Stimulated activated CD4-positive, alpha-beta T cell treated with anti-CD3 and anti-CD28 coated beads, Interleukin-15, amount 100 ng/mL, for 24 hours (primary cell): ENCODE data around the gene SEC24C.
"Not testable (repeated sequence)": the region's sequence is repeated elsewhere in the genome, so short reads cannot be mapped to it uniquely, and the experiment has no call there.

Experiments used
- DNase-seq: peaks from one replicate; pipeline ENCODE4 v3.0.0-alpha.2; 2020

The SEC24C gene

DNA sequence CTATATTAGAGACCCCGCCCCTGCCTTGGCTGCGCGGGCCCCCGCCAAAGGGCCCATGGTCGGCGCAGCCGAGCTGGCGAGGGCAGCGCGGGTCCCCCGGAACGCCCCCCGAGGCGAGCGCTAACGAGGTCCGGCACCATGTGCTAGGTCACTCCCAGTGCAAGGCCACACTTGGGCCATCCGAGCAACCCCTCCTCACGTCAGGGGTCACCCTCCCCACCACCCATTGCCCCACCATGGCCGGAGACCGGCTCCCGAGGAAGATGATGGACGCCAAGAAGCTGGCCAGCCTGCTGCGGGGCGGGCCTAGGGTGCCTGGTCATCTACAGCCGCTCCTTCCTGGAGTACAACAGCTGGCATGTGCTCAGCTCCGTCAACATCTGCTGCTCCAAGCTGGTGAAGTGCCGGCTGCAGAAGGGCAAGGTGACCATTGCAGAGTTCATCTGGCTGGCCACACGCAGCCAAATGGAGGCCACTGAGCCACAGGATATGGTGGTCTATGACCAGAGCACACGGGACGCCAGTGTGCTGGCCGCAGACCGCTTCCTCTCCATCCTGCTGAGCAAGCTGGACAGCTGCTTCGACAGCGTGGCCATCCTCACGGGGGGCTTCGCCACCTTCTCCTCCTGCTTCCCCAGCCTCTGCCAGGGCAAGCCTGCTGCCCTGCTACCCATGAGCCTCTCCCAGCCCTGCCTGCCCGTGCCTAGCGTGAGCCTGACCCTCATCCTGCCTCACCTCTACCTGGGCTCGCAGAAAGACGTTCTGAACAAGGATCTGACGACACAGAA, 12.4 kb upstream of the SEC24C start:
- DNase-seq = no peak

GRCh38 chr10:73732426-73732825, 11.7 kb upstream of the SEC24C start:
- no peak for DNase-seq

- no peak for DNase-seq
These were observed 11.1 kb upstream of the SEC24C start for GRCh38 chr10:73732931-73733623.

- DNase-seq = no peak
These were observed 10.0 kb upstream of the SEC24C start for GRCh38 chr10:73734028-73734720.

DNA sequence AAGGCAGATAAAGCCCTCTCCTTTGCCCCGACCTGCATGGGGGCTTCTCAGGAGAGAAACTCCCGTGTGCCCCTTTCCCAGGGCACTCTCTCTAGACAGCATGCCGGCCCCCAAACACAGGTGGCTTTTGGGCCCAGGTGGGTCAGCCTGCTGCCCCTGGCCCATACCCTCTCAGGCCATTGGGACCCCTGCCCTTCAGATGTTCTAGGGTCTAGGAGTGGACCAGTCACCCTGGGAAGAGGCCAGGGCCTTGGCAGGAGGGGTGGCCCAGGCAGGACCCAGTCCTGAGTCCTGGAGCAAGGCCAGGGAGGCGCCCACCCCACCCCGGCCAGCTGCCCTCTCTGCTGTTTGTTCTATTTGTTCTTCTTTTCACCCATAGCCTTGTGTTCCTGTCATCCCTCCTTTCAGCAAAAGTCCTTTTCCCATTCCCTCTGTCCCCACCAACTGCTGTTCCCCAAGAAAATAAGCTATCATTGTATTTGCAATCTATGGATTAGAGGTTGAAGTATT, 9.3 kb upstream of the SEC24C start:
- DNase-seq = no peak

- DNase-seq = not testable (repeated sequence)
These were observed 3.5 kb upstream of the SEC24C start for GRCh38 chr10:73740501-73741254.

DNA sequence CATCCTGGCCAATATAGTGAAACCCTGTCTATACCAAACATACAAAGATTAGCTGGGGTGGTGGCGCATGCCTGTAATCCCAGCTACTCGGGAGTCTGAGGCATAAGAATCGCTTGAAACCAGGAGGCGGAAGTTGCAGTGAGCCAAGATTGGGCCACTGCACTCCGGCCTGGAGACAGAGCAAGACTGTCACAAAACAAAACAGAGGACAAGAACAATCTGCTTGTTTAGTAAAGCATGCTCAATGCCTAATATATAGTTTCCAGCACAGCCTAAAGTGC, 1.8 kb upstream of the SEC24C start:
- no peak for DNase-seq

DNA sequence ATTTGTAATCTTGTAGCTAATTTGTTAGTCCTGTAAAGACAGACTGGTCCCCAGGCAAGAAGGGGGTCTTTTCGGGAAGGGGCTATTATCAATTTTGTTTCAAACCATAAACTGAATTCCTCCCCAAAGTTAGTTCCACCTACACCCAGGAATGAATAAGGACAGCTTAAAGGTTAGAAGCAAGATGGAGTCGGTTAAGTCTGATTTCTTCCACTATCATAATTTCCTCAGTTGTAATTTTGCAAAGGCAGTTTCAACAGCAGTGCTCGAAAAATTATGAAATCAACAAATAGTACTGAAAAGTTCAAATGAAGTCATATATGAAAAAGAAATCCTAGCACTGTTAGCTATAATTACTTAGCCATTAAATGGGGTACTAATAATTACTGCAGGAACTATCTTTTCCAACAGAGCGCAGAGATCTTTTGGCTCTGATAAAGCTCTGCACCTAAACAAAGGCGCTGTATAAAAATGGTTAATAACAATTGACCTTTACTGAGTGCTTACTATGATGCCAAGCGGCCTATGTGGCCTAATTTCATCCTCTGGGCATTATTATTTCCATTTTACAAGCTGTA, 756 bp upstream of the SEC24C start:
- DNase-seq = no peak

GRCh38 chr10:73744664-73744975, 448 bp downstream of the SEC24C start:
- peak; percentile 81 for DNase-seq

DNA sequence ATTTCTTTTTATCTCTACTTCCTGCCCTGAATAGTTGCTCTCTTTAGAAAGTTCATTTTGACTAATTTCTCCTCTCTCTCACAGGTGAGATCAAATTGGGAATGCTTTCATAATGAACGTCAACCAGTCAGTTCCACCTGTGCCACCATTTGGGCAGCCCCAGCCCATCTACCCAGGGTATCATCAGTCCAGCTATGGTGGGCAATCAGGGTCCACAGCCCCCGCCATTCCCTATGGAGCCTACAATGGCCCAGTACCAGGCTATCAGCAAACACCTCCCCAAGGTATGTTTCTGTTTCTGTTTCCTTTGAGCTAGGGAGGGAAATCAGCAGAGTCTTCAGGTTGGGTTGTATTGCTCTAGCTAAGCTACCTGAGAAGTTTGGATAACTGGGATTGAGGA, 2.5 kb downstream of the SEC24C start:
- DNase-seq = no peak

DNA sequence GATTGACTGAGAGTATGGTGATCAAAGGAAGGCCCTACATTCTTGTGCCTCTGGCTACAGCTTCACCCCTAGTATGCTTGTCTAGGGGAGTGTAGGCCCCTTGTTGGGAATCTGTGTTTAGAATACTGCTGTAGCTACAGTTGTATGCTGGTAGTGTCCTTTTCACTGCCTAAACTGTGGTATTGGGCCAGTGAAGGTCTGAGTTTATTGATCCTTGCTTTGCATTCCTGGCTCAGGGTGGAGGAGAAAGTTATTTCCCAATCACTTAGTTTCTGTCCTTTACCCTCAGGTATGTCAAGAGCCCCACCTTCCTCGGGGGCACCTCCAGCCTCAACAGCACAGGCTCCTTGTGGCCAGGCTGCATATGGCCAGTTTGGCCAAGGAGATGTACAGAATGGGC, 6.6 kb downstream of the SEC24C start:
- no peak for DNase-seq

DNA sequence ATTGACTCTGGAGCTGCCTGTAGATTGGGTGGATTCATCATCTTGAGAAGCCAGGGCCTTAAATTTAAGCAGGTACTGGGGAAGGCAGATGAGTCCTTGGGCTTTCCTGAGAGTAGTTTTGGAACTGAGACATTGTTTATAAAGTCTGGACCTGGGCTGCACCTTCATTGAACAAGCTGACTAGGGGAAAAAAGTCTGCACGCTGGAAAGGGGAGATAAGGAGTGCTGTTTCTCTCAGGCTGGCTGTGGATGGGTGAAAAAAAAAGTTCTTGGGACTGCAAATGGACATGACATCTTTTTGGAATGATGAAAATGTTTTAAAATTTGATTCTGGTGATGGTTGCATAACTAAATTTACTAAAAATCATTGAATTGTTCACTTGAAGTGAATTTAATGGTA, 12.0 kb downstream of the SEC24C start:
- no peak for DNase-seq

DNA sequence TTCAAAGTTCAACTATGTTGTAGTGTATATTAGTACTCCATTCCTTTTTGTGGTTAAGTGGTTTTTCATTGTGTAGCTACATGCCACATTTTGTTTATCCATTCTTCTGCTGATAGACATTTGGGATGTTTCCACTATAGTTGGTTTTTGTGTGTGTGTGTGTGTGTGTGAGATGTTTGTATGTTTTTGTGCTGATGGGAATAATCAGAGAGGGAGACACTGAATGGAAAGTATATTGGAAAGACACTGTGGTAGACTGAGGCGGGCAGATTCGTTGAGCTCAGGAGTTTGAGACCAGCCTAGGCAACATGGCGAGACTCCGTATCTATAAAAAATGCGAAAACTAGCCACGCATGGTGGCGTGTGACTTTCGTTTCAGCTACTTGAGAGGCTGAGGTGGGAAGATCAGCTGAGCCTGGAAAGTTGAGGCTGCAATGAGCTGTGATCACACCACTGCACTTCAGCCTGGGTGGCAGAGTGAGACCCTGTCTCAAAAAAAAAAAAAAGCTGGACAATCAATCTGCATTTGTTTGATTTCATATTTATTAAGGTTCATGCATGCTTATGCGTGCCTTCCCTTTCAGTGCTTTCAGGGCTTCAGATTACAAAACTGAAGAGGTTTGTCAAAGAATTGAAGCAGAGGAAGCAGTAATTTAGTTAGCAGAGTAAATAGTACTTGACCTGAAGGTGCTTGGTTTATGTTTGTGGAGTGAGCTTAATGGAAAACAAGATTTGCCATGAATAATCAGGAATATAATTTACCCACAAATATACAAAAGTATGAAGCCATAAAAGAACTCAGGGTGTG, 14.7 kb downstream of the SEC24C start:
- DNase-seq = no peak

DNA sequence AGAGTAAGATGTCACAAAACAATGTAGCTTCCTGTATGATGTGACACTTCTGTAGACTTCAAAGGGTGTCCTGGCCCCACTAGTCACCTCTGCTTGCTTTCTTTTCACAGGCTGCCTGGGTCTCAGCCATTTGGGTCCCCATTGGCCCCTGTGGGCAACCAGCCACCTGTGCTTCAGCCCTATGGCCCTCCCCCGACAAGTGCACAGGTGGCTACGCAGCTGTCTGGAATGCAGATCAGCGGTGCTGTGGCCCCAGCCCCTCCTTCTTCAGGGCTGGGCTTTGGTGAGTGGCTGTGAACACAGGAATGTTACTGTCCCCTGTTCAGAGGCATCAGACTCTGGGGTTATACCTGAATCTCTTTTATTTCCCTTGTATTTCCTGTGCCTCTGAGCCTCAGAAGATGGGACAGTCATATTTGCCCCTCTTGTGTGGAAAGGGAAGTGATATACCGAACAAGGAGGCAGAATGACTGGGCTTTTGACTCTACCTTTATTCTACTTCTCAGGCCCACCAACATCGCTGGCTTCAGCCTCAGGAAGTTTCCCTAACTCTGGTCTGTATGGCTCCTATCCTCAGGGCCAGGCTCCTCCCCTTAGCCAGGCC, 15.4 kb downstream of the SEC24C start:
- peak; percentile 11 for DNase-seq

- DNase-seq = no peak
These were observed 17.6 kb downstream of the SEC24C start for GRCh38 chr10:73761781-73762180.

GRCh38 chr10:73762915-73763314, 18.7 kb downstream of the SEC24C start:
- peak; percentile 39 for DNase-seq

DNA sequence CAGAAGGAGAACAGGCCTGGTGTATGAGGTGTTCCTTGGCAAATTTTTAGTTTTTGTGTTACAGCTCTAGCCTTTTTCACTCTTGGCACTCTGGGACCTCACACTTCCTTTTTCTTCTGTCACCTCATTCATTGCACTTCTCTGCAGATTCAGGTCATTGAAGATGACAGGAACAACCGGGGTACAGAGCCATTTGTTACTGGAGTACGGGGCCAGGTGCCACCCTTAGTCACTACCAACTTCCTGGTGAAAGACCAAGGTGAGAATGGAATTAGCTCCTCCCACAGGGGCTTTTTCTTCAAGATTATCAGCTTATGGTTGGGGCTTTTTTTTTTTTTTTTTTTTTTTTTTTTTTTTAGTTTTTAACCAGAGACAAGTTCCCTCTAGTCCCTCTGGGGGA, 19.2 kb downstream of the SEC24C start:
- no peak for DNase-seq

- no peak for DNase-seq
These were observed 20.9 kb downstream of the SEC24C start for GRCh38 chr10:73765066-73765465.

- DNase-seq = peak; percentile 65
These were observed 24.7 kb downstream of the SEC24C start for GRCh38 chr10:73768881-73769280.

- DNase-seq = no peak
These were observed 25.2 kb downstream of the SEC24C start for GRCh38 chr10:73769396-73769795.

- DNase-seq = peak; percentile 87
These were observed 27.6 kb downstream of the SEC24C start for GRCh38 chr10:73771722-73772280.
